Trophoblast cell (in vitro differentiated cells and primary cell): ENCODE measurements around the gene SYT1.

Source experiments
- DNase-seq, 2 donors: peaks; one replicate each; pipeline ENCODE4 v3.0.0-alpha.2; 2016
- H2AFZ ChIP-seq: 2 replicates; pipeline ENCODE4 v1.6.1; 2013; ENCODE audit warnings: low read length, moderate library complexity, mild to moderate bottlenecking; ENCODE audit not compliant: insufficient read depth, poor library complexity
- H2AK5ac ChIP-seq: 2 replicates; pipeline ENCODE4 v1.6.1; 2013; ENCODE audit warnings: mild to moderate bottlenecking, low read length
- H2BK120ac ChIP-seq: 2 replicates; pipeline ENCODE4 v1.6.1; 2013; ENCODE audit warnings: low read length, mild to moderate bottlenecking, moderate library complexity; ENCODE audit not compliant: insufficient read depth, poor library complexity
- H2BK12ac ChIP-seq: 2 replicates; pipeline ENCODE4 v1.6.1; 2013; ENCODE audit warnings: mild to moderate bottlenecking, low read length, moderate library complexity
- H2BK5ac ChIP-seq: 2 replicates; pipeline ENCODE4 v1.6.1; 2013; ENCODE audit warnings: low read length, low read depth, moderate library complexity, mild to moderate bottlenecking; ENCODE audit not compliant: poor library complexity
- H3K14ac ChIP-seq: 2 replicates; pipeline ENCODE4 v1.6.1; 2013; ENCODE audit warnings: mild to moderate bottlenecking, low read length
- H3K18ac ChIP-seq: 2 replicates; pipeline ENCODE4 v1.6.1; 2013; ENCODE audit warnings: mild to moderate bottlenecking, low read length
- H3K23ac ChIP-seq: 2 replicates; pipeline ENCODE4 v1.6.1; 2013; ENCODE audit warnings: low read length
- H3K27ac ChIP-seq: 2 replicates; pipeline ENCODE4 v1.5.1; 2013; ENCODE audit warnings: low read depth, mild to moderate bottlenecking, inconsistent platforms, low read length, moderate library complexity
- H3K27me3 ChIP-seq: 2 replicates; pipeline ENCODE4 v1.6.1; 2013; ENCODE audit warnings: inconsistent platforms, mild to moderate bottlenecking, low read length, moderate library complexity; ENCODE audit not compliant: insufficient read depth
- H3K36me3 ChIP-seq, 2 experiments: 1 replicate in 1 of 2; 2 replicates in 1 of 2; pipeline ENCODE4 v1.6.1; 2013; ENCODE audit warnings: low read length in 2 of 2, mild to moderate bottlenecking in 2 of 2, moderate library complexity in 1 of 2; ENCODE audit not compliant: insufficient read depth in 2 of 2, control insufficient read depth in 1 of 2
- H3K4ac ChIP-seq: 2 replicates; pipeline ENCODE4 v1.6.1; 2013; ENCODE audit warnings: low read depth, mild to moderate bottlenecking, low read length, moderate library complexity
- H3K4me1 ChIP-seq, 2 experiments: 1 replicate in 1 of 2; 2 replicates in 1 of 2; pipeline ENCODE4 v1.6.1; 2013; ENCODE audit warnings: low read length in 2 of 2, mild to moderate bottlenecking in 2 of 2, moderate library complexity in 1 of 2; ENCODE audit not compliant: insufficient read depth in 2 of 2, control insufficient read depth in 1 of 2
- H3K4me2 ChIP-seq: 2 replicates; pipeline ENCODE4 v1.6.1; 2013; ENCODE audit warnings: inconsistent platforms, mild to moderate bottlenecking, low read length, moderate library complexity
- H3K4me3 ChIP-seq: 2 replicates; pipeline ENCODE4 v1.5.1; 2013; ENCODE audit warnings: mild to moderate bottlenecking, low read depth, low read length, inconsistent platforms
- H3K79me1 ChIP-seq: one replicate; pipeline ENCODE4 v1.6.1; 2013; ENCODE audit warnings: low read length
- H3K79me2 ChIP-seq: 2 replicates; pipeline ENCODE4 v1.6.1; 2013; ENCODE audit warnings: low read length, mild to moderate bottlenecking; ENCODE audit not compliant: control insufficient read depth, insufficient read depth, poor library complexity
- H3K9ac ChIP-seq: 2 replicates; pipeline ENCODE4 v1.6.1; 2013; ENCODE audit warnings: mild to moderate bottlenecking, low read length
- H3K9me3 ChIP-seq: 2 replicates; pipeline ENCODE4 v1.6.1; 2013; ENCODE audit warnings: low read depth, mild to moderate bottlenecking, control low read depth, inconsistent platforms, low read length; ENCODE audit not compliant: insufficient read depth
- H4K12ac ChIP-seq: 2 replicates; pipeline ENCODE4 v1.6.1; 2013; ENCODE audit warnings: low read depth, mild to moderate bottlenecking, low read length, moderate library complexity
- H4K8ac ChIP-seq: 2 replicates; pipeline ENCODE4 v1.6.1; 2013; ENCODE audit warnings: low read depth, mild to moderate bottlenecking, low read length, moderate library complexity
- H4K91ac ChIP-seq: one replicate; pipeline ENCODE4 v1.6.1; 2013; ENCODE audit warnings: low read depth, mild to moderate bottlenecking, low read length, moderate library complexity
- WGBS: extraction: QIAGEN DNeasy Blood & Tissue Kit; methylation state at CpG from one replicate; pipeline ENCODE4 v1.1.7; 2013; ENCODE audit warnings: missing lambda C conversion rate; ENCODE audit not compliant: insufficient read length, insufficient coverage; ENCODE audit errors: extremely low coverage; 5-methylcytosine and 5-hydroxymethylcytosine counted together

The SYT1 gene

DNA sequence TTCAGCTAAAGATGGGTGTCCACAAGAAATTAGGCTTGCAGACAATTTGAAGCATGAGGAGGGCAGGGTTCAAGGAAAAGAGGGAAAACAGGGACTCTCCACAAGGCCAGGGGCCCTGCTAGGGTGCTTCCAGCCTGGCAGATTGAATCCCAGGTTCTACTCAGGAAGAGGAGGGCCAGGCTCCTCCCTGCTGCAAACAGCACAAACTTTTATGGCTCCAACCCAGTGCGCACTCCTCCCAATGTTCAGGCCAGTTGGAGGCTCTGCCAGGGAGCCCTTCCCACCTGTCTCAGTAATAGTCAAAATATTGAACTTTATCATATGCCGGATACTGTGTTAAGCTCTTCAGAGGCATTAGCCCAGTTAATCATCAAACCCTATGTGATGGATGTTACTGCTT is 244.4 kb downstream of the SYT1 start:
- Histone ChIP-seq H2BK5ac (no peak overlapping the region), H2BK120ac (no peak overlapping the region), H2AK5ac (no peak overlapping the region), H3K4me1 (no peaks in the 10 kb centered on the region), H3K4ac (no peak overlapping the region), H3K9ac (no peak overlapping the region), H4K91ac (no peak overlapping the region), H3K4me2 (no peak overlapping the region), H3K79me2 (no peaks in the 10 kb centered on the region), H3K14ac (no peak overlapping the region), H3K18ac (no peak overlapping the region), H3K27me3 (no peaks in the 10 kb centered on the region), H3K9me3 (no peaks in the 10 kb centered on the region), H4K12ac (no peak overlapping the region), H3K79me1 (no peaks in the 10 kb centered on the region), H3K4me3 (no peak overlapping the region), H4K8ac (no peak overlapping the region), H3K36me3 (no peaks in the 10 kb centered on the region), H3K23ac (no peak overlapping the region), H3K27ac (no peak overlapping the region), H2AFZ (no peak overlapping the region), H2BK12ac (no peak overlapping the region)
- no peak for DNase-seq
- WGBS, result no CpG with 5 or more reads among the region's 2 CpGs

DNA sequence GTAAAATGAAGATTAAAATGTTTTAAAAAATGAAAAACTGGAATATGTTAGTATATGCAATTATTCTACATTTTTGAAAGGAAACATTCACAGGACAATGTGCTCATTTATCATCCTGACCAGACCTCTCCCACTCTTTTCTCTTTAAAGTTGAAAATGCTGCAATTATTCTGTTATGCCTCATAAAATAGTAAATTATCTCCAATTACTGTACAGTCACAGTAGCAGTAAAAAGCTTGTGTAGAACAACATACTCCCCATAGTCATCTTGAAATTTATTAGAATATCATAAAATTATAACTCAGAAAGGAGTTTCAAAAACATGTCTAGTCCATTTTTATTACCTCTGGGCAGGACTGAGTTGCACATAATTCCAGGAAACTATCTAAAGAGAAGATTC is 250.3 kb downstream of the SYT1 start:
- H3K79me1 ChIP-seq, result no peaks in the 10 kb centered on the region
- no peak overlapping the region for H2AK5ac ChIP-seq
- no peaks in the 10 kb centered on the region for H3K9me3 ChIP-seq
- no peak overlapping the region for H3K14ac ChIP-seq
- no peak overlapping the region for H3K4ac ChIP-seq
- H2BK12ac ChIP-seq, result no peak overlapping the region
- H4K8ac ChIP-seq, result no peak overlapping the region
- H3K27ac ChIP-seq, result no peak overlapping the region
- no peak overlapping the region for H3K9ac ChIP-seq
- no peak overlapping the region for H3K23ac ChIP-seq
- no peak overlapping the region for H2AFZ ChIP-seq
- no peaks in the 10 kb centered on the region for H3K27me3 ChIP-seq
- H3K4me2 ChIP-seq, result no peak overlapping the region
- H3K36me3 ChIP-seq, result no peaks in the 10 kb centered on the region
- no peak overlapping the region for H4K12ac ChIP-seq
- no peak overlapping the region for H3K4me3 ChIP-seq
- no peak overlapping the region for H4K91ac ChIP-seq
- H3K4me1 ChIP-seq, result no peaks in the 10 kb centered on the region
- no peak overlapping the region for H2BK120ac ChIP-seq
- H2BK5ac ChIP-seq, result no peak overlapping the region
- H3K18ac ChIP-seq, result no peak overlapping the region
- DNase-seq, result no peak
- H3K79me2 ChIP-seq, result no peaks in the 10 kb centered on the region

DNA sequence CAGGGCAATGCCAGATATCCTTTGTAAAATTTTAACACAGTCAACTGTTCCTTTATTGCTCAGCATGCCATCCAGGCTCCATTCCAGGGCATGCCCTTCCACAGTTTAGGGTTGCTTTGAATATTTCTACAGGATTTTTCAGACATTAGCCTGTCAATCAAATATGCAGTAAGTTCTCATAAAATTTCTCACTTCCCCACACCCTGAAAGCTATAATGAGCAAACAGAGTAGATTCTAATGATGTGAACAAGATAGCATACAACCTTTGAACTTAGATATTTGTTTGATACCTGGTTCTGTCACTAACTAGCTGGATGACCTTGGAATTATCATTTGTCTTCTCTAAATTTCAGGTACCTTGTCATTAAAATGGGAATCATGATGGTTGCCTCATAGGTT is 251.2 kb downstream of the SYT1 start:
- Histone ChIP-seq H3K9ac (no peak overlapping the region), H2BK120ac (no peak overlapping the region), H2AFZ (no peak overlapping the region), H3K18ac (no peak overlapping the region), H3K4me2 (no peak overlapping the region), H3K36me3 (no peaks in the 10 kb centered on the region), H3K4ac (no peak overlapping the region), H4K91ac (no peak overlapping the region), H4K12ac (no peak overlapping the region), H2BK5ac (no peak overlapping the region), H3K27ac (no peak overlapping the region), H3K4me1 (no peaks in the 10 kb centered on the region), H2BK12ac (no peak overlapping the region), H4K8ac (no peak overlapping the region), H3K79me1 (no peaks in the 10 kb centered on the region), H2AK5ac (no peak overlapping the region), H3K9me3 (no peaks in the 10 kb centered on the region), H3K23ac (no peak overlapping the region), H3K4me3 (no peak overlapping the region), H3K79me2 (no peaks in the 10 kb centered on the region), H3K27me3 (no peaks in the 10 kb centered on the region), H3K14ac (no peak overlapping the region)
- DNase-seq, result no peak

DNA sequence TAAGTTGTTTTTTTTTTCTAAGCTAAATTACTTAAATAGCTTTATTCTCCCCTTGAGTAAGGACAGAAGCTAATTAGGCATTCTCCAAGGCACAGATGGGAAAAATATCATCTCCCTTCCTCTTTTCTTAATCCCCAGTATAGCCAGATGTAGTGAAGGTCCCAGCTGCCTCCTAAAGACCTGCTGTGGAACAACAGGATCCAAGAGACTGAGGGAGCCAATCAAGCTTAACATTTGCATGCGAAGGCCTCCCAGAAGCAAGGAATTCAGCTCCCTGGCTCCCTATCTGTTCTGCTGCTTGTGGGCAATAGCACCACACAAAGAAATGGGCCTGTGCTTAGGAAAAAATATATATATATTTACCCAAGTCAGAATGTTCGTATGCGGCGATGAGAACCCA is 255.2 kb downstream of the SYT1 start:
- no peak overlapping the region for H3K14ac ChIP-seq
- no peaks in the 10 kb centered on the region for H3K79me2 ChIP-seq
- H4K91ac ChIP-seq, result no peak overlapping the region
- H3K79me1 ChIP-seq, result no peaks in the 10 kb centered on the region
- no peak overlapping the region for H3K27ac ChIP-seq
- DNase-seq, result no peak
- no peaks in the 10 kb centered on the region for H3K9me3 ChIP-seq
- H3K18ac ChIP-seq, result no peak overlapping the region
- H4K12ac ChIP-seq, result no peak overlapping the region
- H2BK5ac ChIP-seq, result no peak overlapping the region
- no peak overlapping the region for H2AK5ac ChIP-seq
- H3K4ac ChIP-seq, result no peak overlapping the region
- H4K8ac ChIP-seq, result no peak overlapping the region
- H3K4me1 ChIP-seq, result no peaks in the 10 kb centered on the region
- no peaks in the 10 kb centered on the region for H3K27me3 ChIP-seq
- no CpG with 5 or more reads among the region's 4 CpGs for WGBS
- no peak overlapping the region for H3K4me2 ChIP-seq
- H2AFZ ChIP-seq, result no peak overlapping the region
- no peak overlapping the region for H3K9ac ChIP-seq
- no peak overlapping the region for H3K23ac ChIP-seq
- H3K36me3 ChIP-seq, result no peaks in the 10 kb centered on the region
- H2BK12ac ChIP-seq, result no peak overlapping the region
- no peak overlapping the region for H3K4me3 ChIP-seq
- no peak overlapping the region for H2BK120ac ChIP-seq

DNA sequence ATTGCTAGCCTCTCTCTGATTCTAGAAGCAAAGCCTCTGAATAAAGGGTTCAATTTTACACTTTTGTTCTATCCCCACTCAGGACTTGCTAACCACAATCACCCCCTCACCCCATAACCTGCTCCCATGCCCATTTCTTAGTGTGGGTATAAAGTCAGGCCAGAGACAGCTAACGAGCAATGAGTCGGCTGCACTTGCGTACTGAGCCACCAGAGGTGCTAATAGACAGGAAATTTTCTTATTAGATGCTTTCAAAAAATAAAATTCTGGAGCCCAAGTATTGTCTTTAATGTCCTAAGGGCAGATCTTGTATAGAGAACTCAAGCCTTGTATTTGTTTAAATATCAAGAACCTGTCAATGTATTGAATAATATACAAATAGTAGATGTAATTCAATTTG is 256.9 kb downstream of the SYT1 start:
- WGBS, result no CpG with 5 or more reads among the region's 3 CpGs
- no peaks in the 10 kb centered on the region for H3K79me2 ChIP-seq
- no peak overlapping the region for H4K91ac ChIP-seq
- H2BK120ac ChIP-seq, result no peak overlapping the region
- H3K79me1 ChIP-seq, result no peaks in the 10 kb centered on the region
- H3K4me2 ChIP-seq, result no peak overlapping the region
- no peak overlapping the region for H4K8ac ChIP-seq
- no peak overlapping the region for H2AFZ ChIP-seq
- H3K27ac ChIP-seq, result no peak overlapping the region
- no peak overlapping the region for H3K4ac ChIP-seq
- no peak overlapping the region for H3K23ac ChIP-seq
- H3K4me1 ChIP-seq, result no peaks in the 10 kb centered on the region
- H3K9me3 ChIP-seq, result no peaks in the 10 kb centered on the region
- H4K12ac ChIP-seq, result no peak overlapping the region
- H2BK12ac ChIP-seq, result no peak overlapping the region
- H3K36me3 ChIP-seq, result no peaks in the 10 kb centered on the region
- DNase-seq, result peak in 1 of 2 donors; percentile 13
- H3K4me3 ChIP-seq, result no peak overlapping the region
- no peak overlapping the region for H3K18ac ChIP-seq
- no peak overlapping the region for H2BK5ac ChIP-seq
- no peak overlapping the region for H3K14ac ChIP-seq
- no peak overlapping the region for H3K9ac ChIP-seq
- H2AK5ac ChIP-seq, result no peak overlapping the region
- H3K27me3 ChIP-seq, result no peaks in the 10 kb centered on the region
